Pancreas (tissue), 10 donors: ENCODE results near the gene MOK. TPM values are rescaled to one million over a fixed set of nuclear protein-coding genes. Genes with fewer than 3 reads are reported as not detected.

Experiments used
- ATAC-seq, 4 donors: fragments of 200-7000 bp; cut with Tn5 transposase; one replicate each; pipeline versions ENCODE4 v1.8.0 to v1.9.1; 2020; ENCODE audit warnings: mild to moderate bottlenecking in 4 of 4, moderate library complexity in 4 of 4
- DNase-seq, 6 donors: peaks; one replicate each; pipeline ENCODE4 v3.0.0-alpha.2; 2020
- FAIRE-seq: peaks from 2 replicates; lab custom pipeline; 2012; peaks lifted over from hg19 to GRCh38; lab: Jason Lieb, UNC
- H3K27ac ChIP-seq, 4 donors: fragments of 200-600 bp; sonication (generic); 1 replicate in 3 of 4; 2 replicates in 1 of 4; pipeline versions ENCODE4 v1.5.0 to v1.8.0; 2020
- H3K27me3 ChIP-seq, 4 donors: fragments of 200-600 bp; one replicate each; pipeline ENCODE4 v1.8.0; 2021
- H3K36me3 ChIP-seq, 3 donors: fragments of 200-600 bp; sonication (generic) in 1 of 3; one replicate each; pipeline versions ENCODE4 v1.5.0 to v1.8.0; 2020 to 2021
- H3K4me1 ChIP-seq, 3 donors: fragments of 200-600 bp; one replicate each; pipeline ENCODE4 v1.8.0; 2021
- H3K4me3 ChIP-seq, 4 donors: fragments of 200-600 bp; sonication (generic) in 2 of 4; one replicate each; pipeline versions ENCODE4 v1.5.0 to v1.8.0; 2020 to 2021
- H3K9me3 ChIP-seq, 4 donors: fragments of 200-600 bp; one replicate each; pipeline ENCODE4 v1.8.0; 2021
- CTCF ChIP-seq, 4 donors: fragments of 200-600 bp; sonication (generic) in 3 of 4; IDR thresholded peaks; one replicate each; pipeline versions ENCODE4 v1.5.0 to v1.8.0; 2021; ENCODE audit warnings: antibody characterized with exemption in 4 of 4
- WGBS, 2 donors: extraction: QIAGEN DNeasy Blood & Tissue Kit; methylation state at CpG; one replicate each; pipeline ENCODE4 v1.1.7; 2013; 5-methylcytosine and 5-hydroxymethylcytosine counted together
- intact Hi-C, 3 donors: fragments of 100-400 bp; cut with DNase I; formaldehyde crosslinking; loops; one replicate each; pipeline versions ENCODE4 v1.11.1 to v1.14.2; 2022
- polyA plus RNA-seq, 2 donors: library from polyadenylated mRNA; stranded (reverse); fragments of 200-250 nt; gene quantifications; one replicate each; pipeline ENCODE4 v1.2.3, GENCODE V29; 2013
- total RNA-seq, 6 donors: library from RNA; stranded (reverse); fragmentation: NEBNext Ultra II Directional in 4 of 6; extraction: Animal tissue kit (Norgen Biotek cat#: 25700) in 4 of 6; gene quantifications; one replicate each; pipeline versions ENCODE4 v1.2.1 to v1.2.4, GENCODE V29; 2021 to 2023
- donor health status: healthy with polysubstance abuse.
- donor health status: DM: no; HTN: no; CAD: no; lungs with moderate emphysema.
- donor health status: DM: no; HTN: no; CAD: no.
- donor health status: control.
- donor health status: control.
- donor health status: Bipolar disorder and iron deficiency.
- donor health status: DM: yes; HTN: yes; CAD: no.
- donor health status: DM: no; HTN: no; CAD: no.
- donor health status: DM: no; HTN: no; CAD: no.
- donor health status: DM: yes; HTN: yes; CAD: no.

The MOK gene
- total and polyA plus RNA-seq, 8 donors = 7.7 to 35.9 (median 9.4) TPM

DNA sequence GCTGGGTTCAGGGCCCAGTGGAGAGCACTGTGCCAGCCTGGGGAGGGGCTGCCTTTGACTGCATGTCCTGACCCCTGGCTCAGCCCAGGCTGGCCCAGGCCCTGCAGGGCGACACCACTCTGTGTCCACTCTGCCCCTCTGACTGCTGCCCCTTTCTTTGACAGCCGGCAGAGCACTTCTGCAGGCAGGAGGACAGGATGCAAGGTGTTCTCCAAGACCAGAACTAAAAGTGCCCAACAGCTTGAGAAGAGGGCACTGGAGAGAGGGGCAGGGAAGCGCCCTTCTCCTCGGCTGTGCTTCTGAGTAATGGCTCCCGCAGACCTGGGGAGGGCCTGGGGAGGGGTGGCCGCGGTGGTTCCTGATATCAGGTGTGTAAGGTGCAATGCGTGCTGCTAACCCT lies 92.6 kb downstream of the MOK start:
- Histone ChIP-seq H3K9me3 (no peaks in the 10 kb centered on the region), H3K27me3 (no peaks in the 10 kb centered on the region), H3K4me3 (no peak overlapping the region), H3K27ac (no peak overlapping the region), H3K36me3 (peaks cover 0 to 20% (median 0%) of the 10 kb centered on the region in 3 donors), H3K4me1 (peaks cover 0 to under 1% (median 0%) of the 10 kb centered on the region in 3 donors)
- no peak for TF ChIP-seq CTCF (IDR thresholded peaks at IDR 0.05)
- FAIRE-seq = no peak
- DNase-seq = peak in 1 of 6 donors; percentile 41
- intact Hi-C loops = no loop called here
- no peak for ATAC-seq
- WGBS, 2 donors = 85 to 92% methylated on average over 8 of the region's 8 CpGs

DNA sequence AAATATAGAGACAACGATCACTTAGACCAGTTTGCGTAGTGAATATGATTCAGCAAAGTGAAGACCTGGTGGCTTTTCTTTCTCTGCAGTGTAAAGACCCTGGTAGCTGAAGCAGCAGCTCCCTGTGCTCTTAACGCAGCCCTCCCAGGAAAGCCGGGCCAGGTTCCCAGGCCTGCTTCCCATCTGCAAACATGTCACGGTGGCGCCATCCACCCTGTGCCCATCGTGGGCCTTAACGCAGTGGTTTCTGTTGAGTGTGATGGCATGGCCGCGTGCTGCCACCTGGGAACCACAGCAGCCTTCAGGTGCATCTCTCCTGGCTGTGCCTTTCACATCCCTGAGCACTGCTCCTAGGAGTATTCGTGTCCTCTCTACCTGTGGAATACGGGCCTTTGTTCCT lies 93.7 kb downstream of the MOK start:
- no peak for TF ChIP-seq CTCF (IDR thresholded peaks at IDR 0.05)
- Histone ChIP-seq H3K4me3 (no peak overlapping the region), H3K27ac (no peak overlapping the region), H3K9me3 (no peaks in the 10 kb centered on the region), H3K4me1 (peaks cover 0 to 10% (median 1%) of the 10 kb centered on the region in 3 donors), H3K27me3 (no peaks in the 10 kb centered on the region), H3K36me3 (peaks cover 0 to 20% (median 0%) of the 10 kb centered on the region in 3 donors)
- ATAC-seq = no peak
- FAIRE-seq = no peak
- intact Hi-C loops = no loop called here
- DNase-seq = peak in 1 of 6 donors; percentile 29
- WGBS, 2 donors = 92% methylated on average over 12 of the region's 12 CpGs

- H3K4me3 ChIP-seq = no peak overlapping the region
- H3K9me3 ChIP-seq = no peaks in the 10 kb centered on the region
- FAIRE-seq (no peak), ATAC-seq (no peak), DNase-seq (peak in 1 of 6 donors; percentile 31)
- no peak for TF ChIP-seq CTCF (IDR thresholded peaks at IDR 0.05)
- H3K36me3 ChIP-seq = peaks cover 0 to 20% (median 0%) of the 10 kb centered on the region in 3 donors
- no peaks in the 10 kb centered on the region for H3K27me3 ChIP-seq
- intact Hi-C loops = no loop called here
- peaks cover 0 to 10% (median 3%) of the 10 kb centered on the region in 3 donors for H3K4me1 ChIP-seq
- WGBS, 2 donors = 91 to 93% methylated on average over 25 of the region's 25 CpGs
- H3K27ac ChIP-seq = no peak overlapping the region
Observed at GRCh38 chr14:102210421-102211042, 94.4 kb downstream of the MOK start.

DNA sequence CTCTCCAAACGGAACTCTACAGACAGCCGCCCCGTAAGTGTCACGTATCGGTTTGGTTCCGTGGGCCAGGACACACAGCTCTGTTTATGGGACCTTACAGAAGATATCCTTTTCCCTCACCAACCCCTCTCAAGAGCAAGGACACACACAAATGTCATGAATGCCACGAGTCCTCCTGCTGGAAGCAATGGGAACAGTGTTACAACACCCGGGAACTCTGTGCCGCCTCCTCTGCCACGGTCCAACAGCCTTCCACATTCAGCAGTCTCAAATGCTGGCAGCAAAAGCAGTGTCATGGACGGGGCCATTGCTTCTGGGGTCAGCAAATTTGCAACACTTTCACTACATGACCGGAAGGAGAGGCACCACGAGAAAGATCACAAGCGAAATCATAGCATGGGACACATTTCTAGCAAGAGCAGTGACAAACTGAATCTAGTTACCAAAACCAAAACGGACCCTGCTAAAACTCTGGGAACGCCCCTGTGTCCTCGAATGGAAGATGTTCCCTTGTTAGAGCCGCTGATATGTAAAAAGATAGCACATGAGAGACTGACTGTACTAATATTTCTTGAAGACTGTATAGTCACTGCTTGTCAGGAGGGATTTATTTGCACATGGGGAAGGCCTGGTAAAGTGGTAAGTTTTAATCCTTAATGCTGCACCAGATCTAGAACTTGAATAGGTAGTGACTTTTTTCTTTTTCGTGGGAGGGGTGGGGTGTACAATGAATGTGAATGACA lies 95.6 kb downstream of the MOK start:
- intact Hi-C loops = no loop called here
- no peak for FAIRE-seq

More for the DNA sequence above, 95.6 kb downstream of the MOK start:
- H3K27ac ChIP-seq = no peak overlapping the region
- no peaks in the 10 kb centered on the region for H3K27me3 ChIP-seq
- H3K36me3 ChIP-seq = peaks cover 0 to 20% (median 0%) of the 10 kb centered on the region in 3 donors
- ATAC-seq = peak in 1 of 4 donors; percentile 25
- no peaks in the 10 kb centered on the region for H3K9me3 ChIP-seq
- DNase-seq = peak in 1 of 6 donors; percentile 26
- H3K4me3 ChIP-seq = no peak overlapping the region
- no peak for TF ChIP-seq CTCF (IDR thresholded peaks at IDR 0.05)
- H3K4me1 ChIP-seq = peaks cover 0 to 10% (median 3%) of the 10 kb centered on the region in 3 donors
- WGBS, 2 donors = 80 to 86% methylated on average over 19 of the region's 19 CpGs
